Choroid plexus epithelial cell (primary cell): ENCODE results near the gene NWD2.

Experiments used
- DNase-seq: peaks from one replicate; pipeline ENCODE4 v3.0.0-alpha.2; 2010; ENCODE audit warnings: low read depth
- H3K4me3 ChIP-seq: 2 replicates; pipeline ENCODE4 v1.5.1; 2011; ENCODE audit warnings: low read depth, mild to moderate bottlenecking, control low read depth, low read length, moderate library complexity
- CTCF ChIP-seq: conservative IDR thresholded peaks from 2 replicates; pipeline ENCODE4 v1.5.1; 2011; ENCODE audit warnings: low read depth, mild to moderate bottlenecking, control low read depth, inconsistent platforms, low read length, moderate library complexity

NWD2 gene

GRCh38 chr4:37465296-37465695 is 220.8 kb downstream of the NWD2 start:
- DNase-seq: no peak
- TF ChIP-seq CTCF: no peak
- no peak overlapping the region for H3K4me3 ChIP-seq

DNA sequence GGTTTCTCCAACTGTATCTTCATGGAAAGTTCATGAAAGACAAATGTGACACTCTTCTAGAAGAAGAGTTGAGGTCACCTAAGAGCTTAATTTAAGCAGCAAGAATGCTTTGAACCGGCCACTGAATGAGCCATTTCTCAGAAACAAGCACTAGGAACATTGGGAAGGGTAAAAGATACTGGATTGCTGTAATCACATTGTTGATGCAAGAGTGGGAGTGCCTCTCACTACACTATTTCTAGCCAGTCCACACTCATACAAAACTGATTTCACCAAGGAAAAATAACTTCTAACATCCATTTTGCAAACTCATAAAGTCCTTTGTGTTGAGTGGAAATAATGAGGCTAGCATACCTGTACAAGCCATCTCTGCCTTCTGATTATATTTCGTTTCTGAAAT is 221.3 kb downstream of the NWD2 start:
- no peak for DNase-seq
- no peak overlapping the region for H3K4me3 ChIP-seq
- no peak for TF ChIP-seq CTCF

DNA sequence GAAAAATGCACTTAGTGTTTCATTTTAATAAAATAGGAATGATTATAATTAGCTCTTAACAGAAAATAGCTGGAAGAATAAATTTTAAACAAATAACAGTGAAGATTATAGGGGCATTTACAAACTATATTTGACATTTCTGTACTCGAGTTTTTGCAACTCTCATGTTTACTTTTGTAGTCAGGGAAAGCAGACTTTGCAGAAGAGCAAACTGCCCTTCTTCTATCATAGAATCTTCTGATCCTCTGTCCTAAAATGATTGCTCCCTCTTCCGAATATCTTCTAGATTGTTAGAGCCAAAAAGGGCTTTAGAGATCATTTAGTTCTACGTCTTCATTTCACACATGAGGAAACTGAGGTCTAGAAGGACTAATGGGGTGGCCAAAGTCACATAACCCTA is 222.7 kb downstream of the NWD2 start:
- no peak for TF ChIP-seq CTCF
- DNase-seq: no peak
- H3K4me3 ChIP-seq: no peak overlapping the region

DNA sequence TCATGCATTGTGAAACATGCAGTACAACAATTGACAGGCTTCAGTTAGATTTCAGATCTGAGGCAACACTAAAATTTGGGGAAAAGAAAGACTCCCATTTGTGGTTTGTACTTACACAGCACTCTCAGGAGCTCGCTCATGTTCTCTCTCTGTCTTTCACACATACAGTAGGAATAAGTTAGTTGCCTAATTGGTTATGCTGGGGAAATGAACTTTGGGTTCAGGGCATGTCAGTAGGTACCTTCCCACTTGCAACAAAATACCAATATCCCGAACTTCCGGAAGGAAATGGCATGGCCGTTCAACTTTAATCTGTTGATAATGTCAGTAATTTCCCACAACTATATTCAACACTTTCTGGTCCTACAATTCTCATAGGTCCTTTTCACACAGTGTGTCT is 223.3 kb downstream of the NWD2 start:
- H3K4me3 ChIP-seq: no peak overlapping the region
- DNase-seq: no peak
- TF ChIP-seq CTCF: no peak

DNA sequence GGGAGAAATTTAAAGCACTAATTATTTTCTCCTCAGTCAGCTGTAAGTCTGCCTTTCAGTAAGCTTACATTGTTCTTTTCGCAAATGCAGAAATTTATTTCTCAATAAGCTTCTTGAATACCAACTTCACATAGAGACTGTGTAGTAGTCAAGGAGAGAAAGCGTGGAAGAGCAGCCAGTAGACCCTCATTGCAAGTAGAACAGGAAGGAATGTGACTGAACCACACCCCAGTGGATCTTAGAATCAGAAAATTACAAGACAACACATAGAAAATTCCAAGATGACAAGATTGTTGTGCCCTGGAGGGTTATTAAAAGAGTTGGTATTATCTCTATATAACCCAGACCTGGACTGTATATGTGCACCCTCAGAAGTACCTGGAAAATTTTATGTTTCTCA is 224.7 kb downstream of the NWD2 start:
- TF ChIP-seq CTCF: no peak
- no peak for DNase-seq
- H3K4me3 ChIP-seq: no peak overlapping the region

DNA sequence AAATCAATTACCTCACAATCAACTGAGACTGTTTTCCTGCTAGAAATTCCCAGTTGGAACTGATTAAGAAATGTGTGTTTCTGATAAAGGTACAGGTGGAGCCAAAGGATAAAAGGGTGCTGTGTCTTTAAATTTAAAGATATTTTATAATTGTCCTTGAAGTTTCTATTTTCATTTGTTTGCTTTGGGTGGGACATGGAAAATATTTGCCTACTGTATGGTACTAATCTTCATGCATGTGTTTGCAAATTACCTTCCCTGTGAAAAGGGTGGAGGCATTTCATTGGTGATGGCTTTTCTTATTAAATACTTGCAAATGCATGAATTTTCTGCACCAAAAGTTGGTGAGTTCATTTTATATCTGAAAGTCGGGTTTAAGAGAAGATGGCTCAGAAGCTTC is 225.7 kb downstream of the NWD2 start:
- DNase-seq: no peak
- H3K4me3 ChIP-seq: no peak overlapping the region
- TF ChIP-seq CTCF: no peak

- TF ChIP-seq CTCF: no peak
- DNase-seq: no peak
- no peak overlapping the region for H3K4me3 ChIP-seq
Measured at GRCh38 chr4:37471093-37471492, 226.6 kb downstream of the NWD2 start.
